ENCODE results near the gene SH2D2A. TPM values are rescaled to one million over a fixed set of nuclear protein-coding genes. Genes with fewer than 3 reads are reported as not detected.

Gene SH2D2A
- total RNA-seq (100 to 1,000 TPM; 129 to 137 TPM), total RNA-seq (51.5 to 61.7 reads per million in 2 donors)

- H3K27me3 Mint-ChIP-seq, result no peaks in the 10 kb centered on the region
- peaks cover 49% of the 10 kb centered on the region for H3K4me1 Mint-ChIP-seq
Observed at GRCh38 chr1:156816561-156817328, at the start of gene SH2D2A. Gene SH2D2A (minus strand): TSS chr1:156816848. CDS start chr1:156816708, 140 bp downstream.

GRCh38 chr1:156865865-156866248 lies 49.2 kb upstream of the SH2D2A start:
- peaks cover 25% of the 10 kb centered on the region for H3K4me1 Mint-ChIP-seq
- H3K9me3 ChIP-seq (ENCODE audit: control insufficient read depth, low read length, poor library complexity, severe bottlenecking), result no peaks in the 10 kb centered on the region
- ATAC-seq, result no peak
- DNase-seq, result no peak
- peaks cover 4% of the 10 kb centered on the region for H3K36me3 Mint-ChIP-seq (ENCODE audit: low read depth)
- H3K27me3 Mint-ChIP-seq, result peaks cover 54% of the 10 kb centered on the region
- H3K27ac Mint-ChIP-seq, result no peak overlapping the region
- H3K4me3 Mint-ChIP-seq, result no peak overlapping the region

More at GRCh38 chr1:156816561-156817328, at the start of gene SH2D2A:
- Mint-ChIP-seq H3K36me3 (ENCODE audit: low read depth) (peaks cover 15% of the 10 kb centered on the region), H3K4me3 (peak within 1 kb of the TSS; percentile 95), H3K27ac (peak within 1 kb of the TSS; percentile 99)
- peak; percentile 91 for ATAC-seq
- DNase-seq, result peak; percentile 86 to 94 (median 89)
- H3K9me3 ChIP-seq (ENCODE audit: control insufficient read depth, low read length, poor library complexity, severe bottlenecking), result no peaks in the 10 kb centered on the region

GRCh38 chr1:156865258-156865657 lies 48.6 kb upstream of the SH2D2A start:
- Mint-ChIP-seq H3K4me1 (peaks cover 26% of the 10 kb centered on the region), H3K27me3 (peaks cover 58% of the 10 kb centered on the region), H3K27ac (no peak overlapping the region), H3K4me3 (no peak overlapping the region), H3K36me3 (ENCODE audit: low read depth) (peaks cover 4% of the 10 kb centered on the region)
- ATAC-seq, result no peak
- no peaks in the 10 kb centered on the region for H3K9me3 ChIP-seq (ENCODE audit: control insufficient read depth, low read length, poor library complexity, severe bottlenecking)
- no peak for DNase-seq

- H3K4me1 Mint-ChIP-seq, result peaks cover 30% of the 10 kb centered on the region
- peaks cover 4% of the 10 kb centered on the region for H3K36me3 Mint-ChIP-seq (ENCODE audit: low read depth)
- ATAC-seq (no peak), DNase-seq (no peak)
- H3K9me3 ChIP-seq (ENCODE audit: control insufficient read depth, low read length, poor library complexity, severe bottlenecking), result no peaks in the 10 kb centered on the region
- no peak overlapping the region for H3K4me3 Mint-ChIP-seq
- H3K27me3 Mint-ChIP-seq, result peaks cover 60% of the 10 kb centered on the region
- no peak overlapping the region for H3K27ac Mint-ChIP-seq
Observed at GRCh38 chr1:156864796-156865195, 48.1 kb upstream of the SH2D2A start.

- H3K9me3 ChIP-seq (ENCODE audit: control insufficient read depth, low read length, poor library complexity, severe bottlenecking), result no peaks in the 10 kb centered on the region
- Mint-ChIP-seq H3K27ac (peak overlapping the region; percentile 75), H3K4me1 (peaks cover 37% of the 10 kb centered on the region), H3K4me3 (no peak overlapping the region), H3K27me3 (peaks cover 63% of the 10 kb centered on the region), H3K36me3 (ENCODE audit: low read depth) (peaks cover 6% of the 10 kb centered on the region)
- DNase-seq (no peak), ATAC-seq (no peak)
Observed at GRCh38 chr1:156863631-156864030, 47.0 kb upstream of the SH2D2A start.

GRCh38 chr1:156862997-156863599 lies 46.5 kb upstream of the SH2D2A start:
- H3K4me1 Mint-ChIP-seq, result peaks cover 38% of the 10 kb centered on the region
- peaks cover 7% of the 10 kb centered on the region for H3K36me3 Mint-ChIP-seq (ENCODE audit: low read depth)
- peaks cover 68% of the 10 kb centered on the region for H3K27me3 Mint-ChIP-seq
- peak overlapping the region; percentile 52 for H3K4me3 Mint-ChIP-seq
- peak overlapping the region; percentile 75 for H3K27ac Mint-ChIP-seq
- DNase-seq, result no peak
- no peak for ATAC-seq
- H3K9me3 ChIP-seq (ENCODE audit: control insufficient read depth, low read length, poor library complexity, severe bottlenecking), result no peaks in the 10 kb centered on the region

- no peak overlapping the region for H3K4me3 Mint-ChIP-seq
- ATAC-seq, result no peak
- no peaks in the 10 kb centered on the region for H3K9me3 ChIP-seq (ENCODE audit: control insufficient read depth, low read length, poor library complexity, severe bottlenecking)
- H3K4me1 Mint-ChIP-seq, result peaks cover 34% of the 10 kb centered on the region
- peaks cover 7% of the 10 kb centered on the region for H3K36me3 Mint-ChIP-seq (ENCODE audit: low read depth)
- H3K27me3 Mint-ChIP-seq, result peaks cover 73% of the 10 kb centered on the region
- DNase-seq, result no peak
- H3K27ac Mint-ChIP-seq, result peak overlapping the region; percentile 75
Observed at GRCh38 chr1:156862584-156862983, 45.9 kb upstream of the SH2D2A start.

- H3K9me3 ChIP-seq (ENCODE audit: control insufficient read depth, low read length, poor library complexity, severe bottlenecking), result no peaks in the 10 kb centered on the region
- Mint-ChIP-seq H3K4me3 (peak within 1 kb of the TSS; percentile 86), H3K27me3 (peaks cover 70% of the 10 kb centered on the region), H3K36me3 (ENCODE audit: low read depth) (peaks cover 7% of the 10 kb centered on the region), H3K27ac (no peak within 1 kb of the TSS), H3K4me1 (peaks cover 32% of the 10 kb centered on the region)
- peak; percentile 83 for ATAC-seq
- peak; percentile 32 to 52 (median 48) for DNase-seq
Observed at GRCh38 chr1:156860628-156861423, 44.2 kb upstream of the SH2D2A start, which contains the start of gene NTRK1. Gene NTRK1 (plus strand): TSS chr1:156860865. CDS start chr1:156860935, 70 bp downstream.

- peak; percentile 44 to 51 (median 44) for DNase-seq
- ATAC-seq, result peak; percentile 68
- Mint-ChIP-seq H3K4me1 (peaks cover 29% of the 10 kb centered on the region), H3K27me3 (peaks cover 63% of the 10 kb centered on the region), H3K4me3 (peak overlapping the region; percentile 86), H3K27ac (no peak overlapping the region), H3K36me3 (ENCODE audit: low read depth) (peaks cover 7% of the 10 kb centered on the region)
- H3K9me3 ChIP-seq (ENCODE audit: control insufficient read depth, low read length, poor library complexity, severe bottlenecking), result no peaks in the 10 kb centered on the region
Observed at GRCh38 chr1:156860113-156860627, 43.5 kb upstream of the SH2D2A start.

GRCh38 chr1:156859523-156860112 lies 43.0 kb upstream of the SH2D2A start:
- DNase-seq (no peak), ATAC-seq (peak; percentile 29)
- Mint-ChIP-seq H3K27me3 (peaks cover 62% of the 10 kb centered on the region), H3K4me1 (peaks cover 33% of the 10 kb centered on the region), H3K4me3 (peak overlapping the region; percentile 86), H3K27ac (no peak overlapping the region), H3K36me3 (ENCODE audit: low read depth) (peaks cover 10% of the 10 kb centered on the region)
- H3K9me3 ChIP-seq (ENCODE audit: control insufficient read depth, low read length, poor library complexity, severe bottlenecking), result no peaks in the 10 kb centered on the region

- Mint-ChIP-seq H3K4me1 (peaks cover 35% of the 10 kb centered on the region), H3K4me3 (peak within 1 kb of the TSS; percentile 86), H3K27ac (no peak within 1 kb of the TSS), H3K36me3 (ENCODE audit: low read depth) (peaks cover 11% of the 10 kb centered on the region), H3K27me3 (peaks cover 58% of the 10 kb centered on the region)
- H3K9me3 ChIP-seq (ENCODE audit: control insufficient read depth, low read length, poor library complexity, severe bottlenecking), result no peaks in the 10 kb centered on the region
- ATAC-seq (no peak), DNase-seq (no peak)
Observed at GRCh38 chr1:156858959-156859522, 42.4 kb upstream of the SH2D2A start, which contains the start of gene INSRR. Gene INSRR (minus strand): TSS chr1:156859117. CDS start chr1:156858621, 496 bp downstream.

GRCh38 chr1:156858555-156858956 lies 41.9 kb upstream of the SH2D2A start:
- peaks cover 31% of the 10 kb centered on the region for H3K4me1 Mint-ChIP-seq
- no peaks in the 10 kb centered on the region for H3K9me3 ChIP-seq (ENCODE audit: control insufficient read depth, low read length, poor library complexity, severe bottlenecking)
- no peak overlapping the region for H3K27ac Mint-ChIP-seq
- peak overlapping the region; percentile 82 for H3K4me3 Mint-ChIP-seq
- H3K27me3 Mint-ChIP-seq, result peaks cover 58% of the 10 kb centered on the region
- ATAC-seq (no peak), DNase-seq (no peak)
- peaks cover 11% of the 10 kb centered on the region for H3K36me3 Mint-ChIP-seq (ENCODE audit: low read depth)
